Spleen (tissue), 7 donors: ENCODE results near the gene POLN.
"Not testable (repeated sequence)": the region's sequence is repeated elsewhere in the genome, so short reads cannot be mapped to it uniquely, and the experiment has no call there.

ENCODE experiments used
- CTCF ChIP-seq, 11 experiments: fragments of 200-600 bp in 7 of 11; fragments of 450-650 bp in 4 of 11; sonication (generic) in 4 of 11; IDR thresholded peaks in 8 of 11; conservative IDR thresholded peaks in 3 of 11; 1 replicate in 7 of 11; 2 replicates in 4 of 11; pipeline versions ENCODE4 v1.4.0 to v1.8.0; 2016 to 2021; ENCODE audit warnings: antibody characterized with exemption in 11 of 11, inconsistent platforms in 4 of 11, mild to moderate bottlenecking in 1 of 11
- POLR2AphosphoS5 ChIP-seq, 3 donors: sonication (generic); formaldehyde crosslinking; IDR thresholded peaks; one replicate each; pipeline ENCODE4 v1.5.1; 2017; ENCODE audit warnings: antibody characterized with exemption in 3 of 3
- donor health status: DM: no; HTN: no; CAD: no; lungs with moderate emphysema.
- donor health status: DM: no; HTN: no; CAD: no.
- donor health status: DM: no; HTN: no; CAD: no.

- TF ChIP-seq CTCF (IDR thresholded peaks at IDR 0.05 in 8 of 11, conservative IDR thresholded peaks at IDR 0.05 in 3 of 11); POLR2AphosphoS5 (IDR thresholded peaks at IDR 0.05): not testable (repeated sequence)
These were observed 20.5 kb downstream of the POLN start for GRCh38 chr4:2221378-2221777.
